Germinal center (tissue), 1 donor: ENCODE measurements around the gene NAV2.

ENCODE experiments used
- DNase-seq: peaks from one replicate; pipeline ENCODE4 v3.0.0; 2012; ENCODE audit warnings: mixed read lengths, low spot score

Gene NAV2

DNA sequence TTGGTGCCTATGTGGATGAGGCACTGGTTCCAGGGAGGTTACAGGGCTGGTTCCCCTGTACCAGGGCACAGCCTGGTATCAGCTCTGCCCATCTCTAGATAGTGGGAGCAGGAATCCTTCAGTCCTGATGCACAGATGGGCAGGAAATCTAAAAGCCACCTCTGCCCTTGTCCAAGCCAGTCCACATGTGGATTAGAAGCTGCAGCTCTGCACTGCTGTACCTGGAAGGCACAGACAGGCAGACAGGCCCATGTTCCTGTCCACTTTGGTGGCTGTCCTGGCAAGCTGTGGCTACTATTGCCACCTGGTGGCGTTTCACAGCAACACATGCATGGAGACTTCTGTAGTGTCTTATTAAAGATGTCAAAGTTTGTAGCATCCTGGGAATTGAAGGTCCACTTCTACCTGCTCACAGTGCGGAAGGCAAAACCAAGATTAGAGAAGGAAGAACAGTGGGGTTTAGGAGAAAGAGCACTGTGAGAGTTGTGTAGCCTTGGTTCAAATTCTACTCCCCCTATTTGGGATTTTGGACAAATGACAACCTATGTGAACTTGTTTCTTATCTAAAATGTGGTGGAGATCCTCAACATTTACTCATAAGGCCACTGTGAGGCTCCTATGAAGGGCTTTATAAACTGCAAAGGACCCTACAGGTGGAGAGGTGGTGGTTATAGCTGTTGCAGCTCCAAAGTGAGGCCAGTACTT is 30.1 kb downstream of the NAV2 start:
- peak; percentile 25 for DNase-seq

DNA sequence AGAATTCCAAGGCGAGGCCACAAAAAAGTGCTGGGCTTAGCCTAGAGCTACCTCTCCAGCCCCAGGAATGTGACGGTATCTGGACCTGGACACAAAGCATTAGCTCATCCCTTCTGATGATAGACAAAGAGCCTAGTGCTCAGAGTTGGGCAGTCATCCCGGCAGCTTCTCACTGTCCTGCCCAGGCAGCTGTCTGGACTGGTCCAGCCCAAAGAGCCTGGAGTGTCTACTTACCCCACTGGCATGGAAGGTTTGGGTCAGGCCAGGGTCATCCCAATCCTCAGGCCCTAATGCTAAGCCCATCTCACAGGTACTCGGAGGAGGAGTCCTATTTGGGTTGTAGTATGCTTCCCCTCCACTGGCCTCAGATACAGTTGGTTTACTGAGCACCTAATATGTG is 31.0 kb downstream of the NAV2 start:
- DNase-seq: no peak

DNA sequence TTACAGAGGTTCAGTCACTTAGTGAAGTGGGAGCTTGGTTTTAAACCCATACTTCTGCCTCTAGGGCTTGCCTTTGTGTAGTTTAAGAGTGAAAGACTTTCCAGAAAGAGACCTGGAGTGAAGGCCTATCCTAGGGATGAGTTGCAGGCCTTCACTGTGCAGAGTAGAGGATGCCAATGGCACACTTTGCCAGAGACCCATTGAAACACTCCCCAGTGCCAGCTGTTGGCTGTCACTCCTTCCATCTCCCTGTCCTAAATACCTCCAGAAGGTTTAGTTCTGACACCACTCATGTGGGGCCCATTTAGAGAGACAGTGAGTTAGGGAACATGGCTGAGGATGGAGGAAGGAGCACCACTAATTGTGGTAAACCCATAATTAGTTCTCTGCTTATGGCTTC is 31.5 kb downstream of the NAV2 start:
- DNase-seq: no peak

DNA sequence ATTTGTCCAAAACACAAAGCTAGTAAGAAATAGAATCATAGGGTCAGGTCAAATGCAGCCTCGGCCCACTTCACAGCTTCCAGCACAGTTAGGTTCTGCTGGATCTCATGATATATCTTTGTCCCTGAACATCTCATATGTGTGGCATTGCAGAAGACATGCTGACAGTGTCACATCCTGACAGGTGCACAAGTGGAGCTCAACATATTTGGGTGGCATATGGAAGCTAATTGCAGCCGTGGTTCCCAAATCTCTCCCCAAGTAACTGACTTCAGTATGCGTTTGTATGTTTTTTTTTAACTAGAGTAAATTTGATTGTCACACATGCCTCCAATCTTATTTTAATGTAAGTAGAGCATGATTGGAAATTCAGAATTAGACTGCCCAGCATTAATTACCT is 33.4 kb downstream of the NAV2 start:
- no peak for DNase-seq

DNA sequence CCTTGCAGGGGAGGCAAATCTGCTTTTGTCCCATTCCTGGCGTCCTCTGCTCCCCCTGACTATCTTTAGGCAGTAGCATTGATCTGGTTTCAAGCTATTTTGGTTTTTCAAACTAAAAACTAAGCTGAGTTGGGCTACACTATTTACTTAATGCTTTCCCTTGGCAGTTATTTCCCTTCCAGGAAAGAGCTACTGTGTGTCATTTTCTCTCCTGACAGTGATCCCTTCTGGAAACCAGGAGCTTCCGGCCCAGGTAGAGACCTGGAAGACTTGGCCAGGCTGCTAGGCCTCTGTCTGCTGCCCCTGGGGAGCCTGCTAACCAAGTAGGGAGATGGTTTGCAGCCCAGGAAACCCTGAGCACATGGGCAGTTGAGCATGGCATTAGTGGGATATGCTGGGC is 35.0 kb downstream of the NAV2 start:
- no peak for DNase-seq

DNA sequence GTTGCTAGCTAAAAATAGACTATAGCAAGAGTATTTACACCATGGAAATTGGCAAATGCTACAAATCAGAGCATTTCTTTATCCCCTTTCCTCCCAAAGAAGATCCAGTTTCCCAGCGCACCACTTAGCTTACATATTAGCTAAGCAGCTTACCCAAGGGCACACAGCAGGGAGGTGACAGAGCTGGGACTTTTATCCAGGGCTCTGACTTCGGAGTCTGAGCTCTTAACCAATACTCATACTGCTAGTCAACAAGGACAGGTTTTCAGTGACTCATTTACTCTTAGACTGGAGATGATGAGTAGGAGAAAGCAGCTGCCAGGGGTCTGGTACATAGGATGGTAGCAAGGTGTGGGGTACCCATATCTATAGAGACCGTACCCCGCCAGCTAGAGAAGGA is 38.4 kb downstream of the NAV2 start:
- no peak for DNase-seq

DNA sequence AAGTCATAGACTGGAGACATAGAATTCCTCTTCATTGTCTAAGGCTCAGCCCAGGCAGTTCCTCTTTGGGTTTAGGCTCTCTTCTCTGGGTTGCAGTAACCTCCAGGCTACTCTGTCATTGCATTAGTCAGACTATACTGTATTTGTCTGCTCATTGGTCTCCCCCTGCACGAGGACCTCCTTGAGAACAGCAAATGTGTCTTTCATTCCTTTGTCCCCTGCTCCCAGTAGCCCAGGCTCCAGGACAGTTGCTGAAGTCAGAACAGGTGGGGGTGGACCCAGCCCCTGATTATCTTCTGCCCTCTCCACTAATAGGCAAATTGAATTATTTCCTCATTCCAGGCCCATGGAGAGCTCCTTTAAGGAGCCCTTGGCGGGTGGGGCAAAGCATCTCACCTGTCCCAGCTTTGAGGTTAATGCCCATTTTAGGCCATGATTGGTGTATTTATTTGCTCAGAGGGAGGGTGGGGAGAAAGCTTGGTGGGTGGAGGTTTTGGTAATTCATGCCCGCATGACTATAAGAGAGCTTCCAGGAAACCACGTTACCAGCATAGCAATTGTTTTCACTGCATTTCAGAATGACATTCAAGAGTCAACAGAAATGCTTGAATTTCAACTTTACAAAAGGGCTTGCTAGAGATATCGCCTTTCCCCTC is 40.9 kb downstream of the NAV2 start:
- no peak for DNase-seq

DNA sequence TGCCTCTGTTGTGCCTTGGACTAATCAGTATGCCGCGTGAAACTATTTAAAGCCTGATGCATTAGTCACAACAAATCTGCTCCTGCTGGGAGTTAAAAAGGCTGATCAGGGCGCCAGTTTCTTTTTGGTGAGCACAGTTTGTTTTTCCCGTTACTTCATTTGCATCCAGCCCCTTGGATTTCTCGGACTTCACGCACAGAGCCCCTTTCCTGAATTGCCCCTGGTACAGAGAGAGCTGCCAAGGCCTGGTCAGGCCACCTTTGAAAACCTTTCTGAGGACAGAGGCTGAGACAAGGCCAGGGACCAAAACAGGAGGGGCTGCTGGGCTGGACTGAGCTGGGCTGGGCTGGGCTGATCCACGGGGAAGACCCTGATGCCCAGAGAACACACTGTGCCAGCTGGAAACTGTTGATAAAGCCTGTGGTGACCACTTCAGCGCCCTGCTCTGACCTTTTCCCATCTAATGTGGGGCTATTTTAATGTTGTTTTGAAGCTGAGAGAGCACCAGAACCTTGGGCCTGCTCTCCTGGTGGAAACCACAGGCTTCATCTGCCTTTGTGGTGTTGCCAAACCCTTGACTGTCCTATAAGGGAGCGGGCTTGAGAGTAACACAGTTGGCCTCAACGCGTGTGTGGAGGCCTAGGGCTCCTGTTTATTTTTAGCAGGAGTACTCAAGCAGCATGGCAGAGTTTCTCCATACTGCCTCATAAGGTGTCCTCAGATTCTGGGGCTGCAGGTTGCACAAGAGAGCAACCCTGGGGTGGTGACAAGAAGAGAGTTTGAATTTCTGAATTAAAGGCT is 44.2 kb downstream of the NAV2 start:
- no peak for DNase-seq

DNA sequence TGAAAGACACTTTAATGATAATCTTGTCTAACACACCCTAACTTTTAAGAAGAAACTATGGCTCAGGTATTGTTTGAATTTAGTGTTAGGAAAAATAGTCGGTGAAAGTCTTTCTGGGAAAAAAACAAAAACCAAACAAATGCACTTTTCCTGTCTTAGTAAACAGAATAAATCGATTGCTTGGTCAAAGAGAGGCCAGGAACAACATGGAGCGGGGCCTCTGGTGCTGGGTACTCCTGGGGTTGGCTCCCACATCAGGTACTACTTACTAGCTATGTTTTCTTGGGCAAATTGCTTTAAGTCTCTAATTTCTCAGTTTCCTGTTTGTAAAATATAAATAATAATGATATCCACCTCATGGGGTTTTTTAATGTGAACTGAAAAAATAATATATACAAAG is 46.8 kb downstream of the NAV2 start:
- DNase-seq: no peak

DNA sequence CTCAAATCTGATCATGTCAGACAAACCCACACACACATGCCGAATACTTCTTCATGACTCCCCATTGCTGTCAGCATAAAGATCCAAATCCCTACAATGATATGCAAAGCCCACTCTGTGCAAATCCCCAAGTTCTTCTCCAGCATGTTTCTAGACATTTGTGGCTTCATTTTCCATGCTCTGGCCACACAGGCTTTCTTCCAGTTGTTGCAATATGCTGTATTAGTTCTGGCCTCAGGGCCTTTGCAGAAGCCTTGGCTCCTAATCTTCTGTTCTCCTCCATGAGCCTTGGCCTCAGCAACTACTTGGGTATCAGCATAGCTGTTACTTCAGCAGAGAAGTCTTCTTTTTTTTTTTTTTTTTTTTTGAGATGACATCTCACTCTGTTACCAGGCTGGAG is 49.6 kb downstream of the NAV2 start:
- DNase-seq: no peak

DNA sequence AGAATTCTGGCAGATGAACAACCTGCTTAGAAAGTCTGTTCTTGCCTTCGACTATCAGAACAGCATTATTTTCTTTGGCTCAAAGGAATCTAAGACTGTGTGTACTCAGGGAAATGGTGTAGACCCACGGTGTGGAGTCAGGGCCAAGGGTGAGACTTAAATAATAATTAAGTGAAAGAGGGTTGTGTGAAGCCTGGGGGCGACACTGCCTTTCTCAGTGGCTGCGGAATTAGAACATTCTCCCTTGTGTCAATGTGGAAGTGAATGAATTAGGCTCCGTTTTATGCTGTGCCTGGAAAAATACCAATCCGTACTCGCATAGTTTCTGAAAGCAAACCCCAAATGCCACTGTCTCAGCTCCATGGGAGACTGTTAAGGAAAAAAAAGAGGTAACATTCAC is 50.7 kb downstream of the NAV2 start:
- DNase-seq: no peak

DNA sequence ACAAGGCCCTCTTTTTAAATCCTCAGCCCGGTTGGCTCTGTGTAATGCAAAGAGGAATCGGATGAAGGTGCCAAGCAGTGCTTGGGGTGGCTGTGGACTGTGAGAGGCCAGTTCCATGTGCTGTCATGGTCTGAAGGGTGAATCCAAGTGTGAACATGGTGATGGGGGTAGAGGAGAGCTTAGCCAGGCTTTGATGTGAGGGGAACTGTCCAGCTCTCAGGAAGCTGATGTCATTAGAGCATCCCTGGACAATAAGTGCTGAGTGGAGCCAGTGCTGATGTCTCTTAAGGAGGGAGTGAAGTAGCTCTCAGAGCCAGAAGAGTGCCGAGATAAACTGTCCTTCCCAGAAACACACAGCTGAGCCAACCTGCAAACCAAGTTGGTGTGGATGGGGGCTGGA is 53.6 kb downstream of the NAV2 start:
- no peak for DNase-seq

DNA sequence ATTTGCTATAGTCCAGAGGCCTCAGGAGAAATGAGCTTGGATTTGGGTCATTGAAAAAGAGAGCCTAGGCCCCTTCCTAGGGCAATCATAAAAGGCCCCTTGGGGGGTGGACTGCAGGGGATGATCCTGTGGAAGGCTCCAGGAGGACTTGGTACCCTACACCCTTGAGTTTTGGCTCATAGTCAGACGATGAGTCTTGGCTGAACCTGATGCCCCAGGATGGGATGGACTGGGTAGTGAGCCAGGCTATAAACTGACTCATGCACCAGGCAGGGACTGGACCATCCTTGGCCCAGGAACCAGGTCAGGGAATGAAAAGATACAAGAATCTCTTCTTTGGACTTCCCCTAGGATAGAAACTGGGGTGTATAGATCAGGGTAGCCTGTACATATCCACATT is 54.2 kb downstream of the NAV2 start:
- no peak for DNase-seq

DNA sequence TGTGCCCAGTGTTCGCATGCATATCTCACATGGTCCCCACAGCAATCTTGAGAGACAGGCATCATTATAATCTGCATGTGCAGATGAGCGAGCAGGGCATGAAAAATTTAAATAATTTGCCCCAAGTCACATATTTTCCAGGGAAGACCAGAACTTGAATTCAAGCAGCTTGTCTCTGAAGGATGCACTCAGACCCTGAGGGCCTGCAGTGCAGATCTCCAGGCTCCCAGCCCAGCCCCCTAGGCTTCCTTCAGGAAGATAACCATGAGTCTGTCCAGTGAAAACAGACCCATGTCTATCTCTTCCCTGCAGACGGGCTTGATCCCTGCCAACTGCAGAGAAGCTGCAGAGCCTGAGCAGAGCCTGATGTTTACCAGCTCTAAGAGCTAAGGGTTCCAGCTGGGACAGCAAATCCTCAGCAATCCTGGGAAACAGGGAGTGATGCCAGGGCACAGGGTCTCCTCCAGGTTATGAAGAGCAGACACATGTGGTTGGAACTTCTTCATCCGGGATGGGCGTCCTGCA is 55.1 kb downstream of the NAV2 start:
- DNase-seq: no peak

DNA sequence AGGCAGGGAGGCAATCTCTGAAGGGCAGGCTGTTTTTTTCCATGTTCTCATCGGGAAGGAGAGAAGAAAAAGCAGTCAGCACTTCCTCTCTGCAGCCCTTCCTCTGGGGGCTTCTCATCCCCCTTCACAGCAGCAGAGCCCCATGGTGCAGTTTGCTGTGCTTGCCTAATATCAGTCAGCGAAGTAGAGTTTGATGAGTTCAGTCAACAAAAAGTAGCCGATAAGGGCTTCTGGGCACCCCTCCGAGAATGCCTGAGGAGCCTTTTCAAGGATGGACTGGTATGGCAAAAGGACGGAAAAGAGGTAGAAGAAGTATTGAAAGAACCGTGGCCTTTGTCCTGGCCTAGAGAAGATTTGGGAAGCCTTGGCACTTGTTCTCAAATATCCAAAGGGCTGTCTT is 55.6 kb downstream of the NAV2 start:
- DNase-seq: no peak

DNA sequence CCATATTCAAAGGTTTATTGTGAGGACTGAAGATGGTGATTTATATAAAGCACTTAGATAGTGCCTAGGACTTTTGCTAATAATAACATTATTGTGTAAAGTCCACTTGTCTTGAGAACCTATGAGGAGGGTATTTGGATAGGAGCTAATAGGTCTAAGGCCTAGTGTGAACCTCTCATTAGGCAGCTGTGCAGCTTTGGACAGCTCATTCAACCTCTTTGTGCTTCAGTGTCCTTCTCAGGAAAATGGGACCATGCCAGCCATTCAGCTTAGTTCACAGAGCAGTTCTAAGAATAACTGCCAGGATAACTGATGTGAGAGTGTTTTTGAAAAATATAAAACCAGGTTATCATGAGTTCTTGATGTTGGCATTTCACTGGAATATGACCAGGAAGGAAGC is 56.2 kb downstream of the NAV2 start:
- DNase-seq: no peak

DNA sequence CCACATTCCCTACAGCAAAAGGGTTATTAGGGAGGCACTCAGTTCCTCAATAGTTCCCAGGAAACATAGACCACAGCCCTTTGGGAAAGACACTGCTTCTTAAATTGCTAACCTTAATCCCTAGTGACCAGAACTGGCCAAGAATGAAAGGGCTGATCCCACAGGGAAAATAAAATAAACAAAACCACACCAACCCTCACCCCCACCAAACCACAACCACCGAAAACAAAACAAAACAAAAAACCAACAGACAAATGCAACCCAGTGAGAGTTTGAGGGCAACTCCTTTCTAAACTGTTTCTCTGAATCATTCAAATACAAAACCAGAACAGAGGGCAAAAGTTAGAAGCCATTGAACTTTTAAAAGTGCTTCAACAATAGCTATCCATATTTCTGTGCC is 57.2 kb downstream of the NAV2 start:
- DNase-seq: no peak

DNA sequence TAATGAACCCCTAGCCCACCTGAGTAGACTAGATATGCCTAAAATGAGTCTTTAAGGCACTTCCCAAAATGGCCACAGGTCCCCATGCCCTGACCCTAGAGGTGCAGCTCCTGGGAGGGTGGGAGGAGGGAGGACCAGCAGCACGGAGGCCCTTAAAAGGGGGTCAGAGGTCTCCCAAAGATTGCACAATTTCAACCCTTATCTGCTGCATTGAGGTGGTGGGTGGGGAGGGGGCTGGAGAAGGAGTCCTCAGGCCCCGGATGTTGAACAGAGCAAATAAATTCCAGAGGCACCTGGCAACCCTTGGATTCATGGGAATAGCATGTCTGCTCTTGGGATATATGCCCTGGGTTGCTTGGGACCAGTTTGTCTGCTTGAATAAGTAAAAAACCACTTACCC is 57.6 kb downstream of the NAV2 start:
- no peak for DNase-seq

DNA sequence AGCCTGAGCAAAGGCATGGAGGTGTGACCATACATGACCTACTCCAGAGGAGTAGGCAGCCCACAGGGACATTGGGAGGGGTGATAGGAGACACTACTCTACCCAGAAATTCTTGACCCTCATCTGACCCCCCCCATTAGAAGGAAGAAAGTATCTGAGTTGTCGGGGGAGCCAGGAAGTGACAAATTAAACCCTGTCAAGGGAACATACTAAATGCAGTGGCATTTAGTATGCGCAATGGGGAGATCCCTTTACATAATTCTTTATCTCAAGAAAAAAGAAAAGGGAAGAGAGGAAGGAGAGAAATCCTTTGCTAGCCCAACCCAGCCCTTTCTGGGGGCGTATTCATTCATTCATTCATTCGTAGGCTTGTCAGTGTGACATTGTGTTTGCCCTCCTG is 58.8 kb downstream of the NAV2 start:
- DNase-seq: no peak

DNA sequence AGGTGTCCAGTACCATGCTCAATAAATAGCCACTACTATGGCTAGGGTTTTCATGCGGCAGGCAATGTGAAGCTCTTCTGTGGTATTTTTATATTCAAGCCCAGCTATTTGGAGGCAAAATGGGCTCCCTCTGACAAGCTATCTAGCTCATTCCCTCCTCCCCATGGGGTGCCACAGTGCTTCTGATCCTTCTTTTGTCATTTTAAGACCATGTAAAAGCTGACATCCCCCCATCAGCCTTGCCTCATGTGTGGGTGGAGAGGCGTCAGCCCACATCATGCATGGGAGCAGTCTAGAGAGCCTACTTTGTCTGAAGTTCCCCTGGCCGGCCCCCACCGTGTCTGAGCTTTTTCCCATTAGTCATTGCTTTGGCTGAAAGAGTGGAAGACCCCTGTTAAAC is 59.8 kb downstream of the NAV2 start:
- no peak for DNase-seq

DNA sequence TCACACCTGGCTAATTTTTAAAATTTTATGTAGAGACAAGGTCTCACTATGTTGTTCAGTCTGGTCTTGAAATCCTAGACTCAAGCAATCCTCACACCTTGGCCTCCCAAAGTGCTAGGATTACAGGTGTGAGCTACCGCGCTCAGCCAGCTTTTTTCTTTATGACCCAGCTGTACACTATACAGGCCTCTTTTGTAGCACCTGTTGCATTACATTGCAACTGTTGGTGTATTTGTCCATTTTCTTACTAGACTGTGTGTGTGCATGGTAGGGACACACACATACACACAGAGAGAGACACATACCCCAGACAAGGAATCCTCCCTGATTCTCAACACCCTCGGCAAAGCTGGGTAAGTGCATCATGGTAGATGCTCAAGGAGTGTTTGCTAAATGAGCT is 61.7 kb downstream of the NAV2 start:
- DNase-seq: no peak

DNA sequence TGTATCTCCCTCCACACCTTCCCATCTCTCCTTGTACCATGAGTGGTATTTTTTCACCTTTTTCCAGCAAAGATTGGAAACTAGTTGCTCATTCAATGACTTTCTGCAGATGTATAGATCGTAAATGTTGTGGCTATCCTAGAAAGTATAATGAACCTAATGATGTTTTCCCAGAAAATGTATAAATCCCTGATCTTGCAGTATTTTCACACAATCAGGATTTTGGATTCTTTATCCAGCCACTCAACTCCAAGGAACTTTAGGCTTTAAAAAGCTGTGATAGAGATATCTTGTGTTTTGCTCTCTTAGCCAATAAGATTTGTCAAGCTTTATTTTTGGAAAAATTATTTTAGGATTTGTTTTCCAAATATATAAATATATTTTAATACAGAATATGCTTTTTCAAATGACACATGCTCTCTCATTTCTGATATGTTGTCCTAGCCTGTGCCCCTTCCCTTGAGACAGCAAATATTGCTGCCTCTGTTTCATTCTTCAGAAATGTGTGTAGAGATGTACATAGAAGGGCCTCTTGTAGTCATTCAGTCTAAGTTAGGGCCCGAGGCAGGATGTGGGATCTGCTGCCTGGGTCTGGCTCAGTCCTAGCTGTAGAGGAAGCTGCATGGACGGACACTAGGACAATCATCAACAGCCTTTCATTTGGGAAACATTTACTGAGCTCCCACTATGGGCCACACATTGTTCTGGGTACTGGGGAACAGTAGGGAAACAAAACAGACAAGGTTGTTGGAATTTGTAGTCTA is 62.4 kb downstream of the NAV2 start:
- no peak for DNase-seq
